Measurements from ENCODE around the gene SASH1.

DNA sequence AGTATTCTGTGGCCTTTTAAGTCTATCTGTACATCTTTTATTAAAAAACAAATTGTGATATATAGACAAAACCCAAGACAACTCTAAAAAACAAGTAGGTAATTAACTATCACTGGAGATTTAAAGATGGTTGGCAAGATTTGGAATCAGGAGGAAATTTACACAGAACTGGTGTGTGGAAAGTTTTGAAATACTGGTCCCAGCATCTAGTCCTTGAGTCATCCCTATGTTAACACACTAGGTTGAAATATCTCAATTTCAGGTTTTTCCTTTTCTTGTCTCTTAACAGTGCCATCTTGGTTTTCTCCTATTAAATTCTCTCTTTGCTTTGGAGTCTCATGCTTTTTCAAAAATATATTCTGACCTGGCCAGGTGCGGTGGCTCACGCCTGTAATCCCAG lies 27.5 kb downstream of the SASH1 start:
- TF ChIP-seq, protein P1, sequence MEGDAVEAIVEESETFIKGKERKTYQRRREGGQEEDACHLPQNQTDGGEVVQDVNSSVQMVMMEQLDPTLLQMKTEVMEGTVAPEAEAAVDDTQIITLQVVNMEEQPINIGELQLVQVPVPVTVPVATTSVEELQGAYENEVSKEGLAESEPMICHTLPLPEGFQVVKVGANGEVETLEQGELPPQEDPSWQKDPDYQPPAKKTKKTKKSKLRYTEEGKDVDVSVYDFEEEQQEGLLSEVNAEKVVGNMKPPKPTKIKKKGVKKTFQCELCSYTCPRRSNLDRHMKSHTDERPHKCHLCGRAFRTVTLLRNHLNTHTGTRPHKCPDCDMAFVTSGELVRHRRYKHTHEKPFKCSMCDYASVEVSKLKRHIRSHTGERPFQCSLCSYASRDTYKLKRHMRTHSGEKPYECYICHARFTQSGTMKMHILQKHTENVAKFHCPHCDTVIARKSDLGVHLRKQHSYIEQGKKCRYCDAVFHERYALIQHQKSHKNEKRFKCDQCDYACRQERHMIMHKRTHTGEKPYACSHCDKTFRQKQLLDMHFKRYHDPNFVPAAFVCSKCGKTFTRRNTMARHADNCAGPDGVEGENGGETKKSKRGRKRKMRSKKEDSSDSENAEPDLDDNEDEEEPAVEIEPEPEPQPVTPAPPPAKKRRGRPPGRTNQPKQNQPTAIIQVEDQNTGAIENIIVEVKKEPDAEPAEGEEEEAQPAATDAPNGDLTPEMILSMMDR (IDR thresholded peaks at IDR 0.05): no peak
- no peak for TF ChIP-seq EP300 (IDR thresholded peaks at IDR 0.05)
